Urinary bladder (tissue), 4 donors: ENCODE results near the gene MAL. TPM values are rescaled to one million over a fixed set of nuclear protein-coding genes. Genes with fewer than 3 reads are reported as not detected.
A peak's percentile ranks its signal among the peaks of the same experiment; 100 is the strongest.

Experiments
- DNase-seq: peaks from one replicate; pipeline ENCODE4 v3.0.0-alpha.2; 2015; ENCODE audit errors: extremely low spot score
- H3K27ac ChIP-seq: one replicate; pipeline ENCODE4 v1.5.1; 2013; ENCODE audit warnings: low read depth, mild to moderate bottlenecking, moderate library complexity
- H3K36me3 ChIP-seq: one replicate; pipeline ENCODE4 v1.6.1; 2013; ENCODE audit warnings: mild to moderate bottlenecking, moderate library complexity; ENCODE audit not compliant: insufficient read depth
- H3K4me1 ChIP-seq: one replicate; pipeline ENCODE4 v1.6.1; 2013; ENCODE audit warnings: mild to moderate bottlenecking, moderate library complexity; ENCODE audit not compliant: insufficient read depth
- H3K4me3 ChIP-seq: one replicate; pipeline ENCODE4 v1.5.1; 2013; ENCODE audit warnings: low read depth, low read length
- WGBS: extraction: QIAGEN DNeasy Blood & Tissue Kit; methylation state at CpG from one replicate; pipeline ENCODE4 v1.1.7; 2013; 5-methylcytosine and 5-hydroxymethylcytosine counted together
- polyA plus RNA-seq: library from polyadenylated mRNA; stranded (reverse); fragments of 200-250 nt; gene quantifications from one replicate; pipeline ENCODE4 v1.2.3, GENCODE V29; 2013
- total RNA-seq: library from RNA; depleted of rRNA; stranded (reverse); fragments of >200 nt; gene quantifications from one replicate; pipeline ENCODE4 v1.2.3, GENCODE V29; 2014
- donor health status: healthy with polysubstance abuse.
- donor health status: healthy.

The MAL gene
- total and polyA plus RNA-seq, 2 donors, result 3.6 to 13.3 TPM

DNA sequence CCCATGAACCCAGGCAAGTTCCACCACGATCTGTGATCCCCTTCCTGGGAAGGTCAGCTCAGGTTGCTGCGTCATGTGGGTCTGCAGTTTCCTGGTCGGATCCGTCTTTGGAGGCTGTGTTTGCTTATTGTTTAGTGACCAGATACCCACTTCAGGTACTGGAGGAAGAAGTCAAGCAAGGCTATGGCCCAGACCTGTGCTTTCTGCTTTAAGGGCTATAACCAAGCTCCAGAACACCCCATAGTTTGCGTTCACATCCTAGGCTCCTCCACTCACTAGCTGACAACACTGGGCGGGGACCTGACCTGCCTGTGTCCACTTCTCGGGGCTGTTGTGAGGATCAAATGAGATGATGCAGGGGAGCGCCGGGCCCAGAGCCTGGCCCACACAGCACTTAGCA lies 44.0 kb downstream of the MAL start:
- no peak overlapping the region for H3K27ac ChIP-seq
- no peak for DNase-seq
- no peaks in the 10 kb centered on the region for H3K4me1 ChIP-seq
- no peak overlapping the region for H3K4me3 ChIP-seq
- WGBS, result 62% methylated on average over 9 of the region's 9 CpGs
- no peaks in the 10 kb centered on the region for H3K36me3 ChIP-seq

DNA sequence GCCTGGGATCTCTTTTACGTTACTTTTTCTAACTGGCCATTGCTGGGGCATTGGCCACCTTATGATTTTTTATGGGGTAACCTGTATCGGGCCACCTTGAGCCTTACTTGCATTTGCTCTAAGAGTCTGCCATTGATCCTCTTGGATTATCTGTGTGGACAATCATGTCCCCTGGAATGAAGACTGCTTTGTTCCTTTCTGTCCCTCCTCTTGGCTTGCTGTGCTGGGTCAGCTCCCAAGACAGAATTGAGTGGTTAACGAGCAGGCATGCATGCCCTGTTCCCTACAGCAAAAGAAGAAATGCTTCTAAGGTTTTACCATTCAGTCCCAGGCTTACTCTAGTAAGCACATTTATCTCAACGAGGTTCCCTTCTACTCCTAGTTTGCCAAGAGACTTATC lies 46.3 kb downstream of the MAL start:
- Histone ChIP-seq H3K27ac (no peak overlapping the region), H3K4me3 (no peak overlapping the region), H3K36me3 (no peaks in the 10 kb centered on the region), H3K4me1 (no peaks in the 10 kb centered on the region)
- no peak for DNase-seq
- 77% methylated on average over 4 of the region's 4 CpGs for WGBS

- WGBS, result 76% methylated on average over 4 of the region's 4 CpGs
- DNase-seq, result no peak
- H3K27ac ChIP-seq, result no peak overlapping the region
- H3K4me3 ChIP-seq, result no peak overlapping the region
- H3K36me3 ChIP-seq, result no peaks in the 10 kb centered on the region
- no peaks in the 10 kb centered on the region for H3K4me1 ChIP-seq
These were observed 46.9 kb downstream of the MAL start for GRCh38 chr2:95072424-95072823.

DNA sequence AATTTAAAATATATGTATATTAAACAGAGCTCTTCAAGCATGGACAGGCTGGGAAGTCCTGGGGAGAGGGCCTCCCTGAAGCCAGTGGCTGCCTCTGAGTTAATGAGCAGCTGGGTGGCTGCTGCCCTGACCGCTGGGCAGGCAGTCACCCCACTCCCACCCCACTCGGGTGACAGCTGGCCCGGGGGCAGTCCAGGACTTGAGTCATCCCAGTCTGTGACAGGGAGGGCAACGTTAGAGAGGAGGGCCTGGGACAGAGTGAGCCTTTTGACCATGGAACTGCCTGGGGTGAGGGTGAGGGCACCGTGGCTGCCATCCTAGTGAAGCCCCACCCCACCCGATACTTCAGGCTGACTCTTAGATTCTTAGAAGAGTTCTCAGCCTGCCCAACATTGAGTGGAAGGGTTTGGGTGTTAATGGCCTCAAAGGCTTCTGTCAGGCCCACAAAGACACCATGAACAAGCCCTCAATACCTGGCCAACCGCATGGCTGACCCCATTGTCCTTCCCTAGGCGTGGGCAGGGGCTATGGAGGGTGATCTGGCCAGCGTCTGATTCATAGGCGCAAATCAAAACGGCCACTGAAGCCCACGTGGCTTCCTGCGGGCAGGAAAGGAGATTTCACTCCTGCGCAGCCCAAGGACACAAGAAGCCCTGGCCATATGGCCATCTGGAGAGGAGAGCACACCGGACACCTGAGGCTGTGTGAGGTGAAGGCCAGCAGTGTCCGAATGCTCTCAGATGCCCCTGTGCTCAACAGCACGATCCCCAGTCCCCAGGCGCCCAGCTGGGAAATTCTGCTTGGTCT lies 48.6 kb downstream of the MAL start:
- WGBS, result 78% methylated on average over 18 of the region's 18 CpGs
- H3K36me3 ChIP-seq, result no peaks in the 10 kb centered on the region
- DNase-seq, result no peak
- no peak overlapping the region for H3K4me3 ChIP-seq
- no peaks in the 10 kb centered on the region for H3K4me1 ChIP-seq
- no peak overlapping the region for H3K27ac ChIP-seq

GRCh38 chr2:95074663-95075439 lies 49.3 kb downstream of the MAL start:
- DNase-seq, result no peak
- no peak overlapping the region for H3K27ac ChIP-seq
- H3K4me3 ChIP-seq, result no peak overlapping the region
- WGBS, result 66% methylated on average over 15 of the region's 15 CpGs
- H3K36me3 ChIP-seq, result no peaks in the 10 kb centered on the region
- no peaks in the 10 kb centered on the region for H3K4me1 ChIP-seq

DNA sequence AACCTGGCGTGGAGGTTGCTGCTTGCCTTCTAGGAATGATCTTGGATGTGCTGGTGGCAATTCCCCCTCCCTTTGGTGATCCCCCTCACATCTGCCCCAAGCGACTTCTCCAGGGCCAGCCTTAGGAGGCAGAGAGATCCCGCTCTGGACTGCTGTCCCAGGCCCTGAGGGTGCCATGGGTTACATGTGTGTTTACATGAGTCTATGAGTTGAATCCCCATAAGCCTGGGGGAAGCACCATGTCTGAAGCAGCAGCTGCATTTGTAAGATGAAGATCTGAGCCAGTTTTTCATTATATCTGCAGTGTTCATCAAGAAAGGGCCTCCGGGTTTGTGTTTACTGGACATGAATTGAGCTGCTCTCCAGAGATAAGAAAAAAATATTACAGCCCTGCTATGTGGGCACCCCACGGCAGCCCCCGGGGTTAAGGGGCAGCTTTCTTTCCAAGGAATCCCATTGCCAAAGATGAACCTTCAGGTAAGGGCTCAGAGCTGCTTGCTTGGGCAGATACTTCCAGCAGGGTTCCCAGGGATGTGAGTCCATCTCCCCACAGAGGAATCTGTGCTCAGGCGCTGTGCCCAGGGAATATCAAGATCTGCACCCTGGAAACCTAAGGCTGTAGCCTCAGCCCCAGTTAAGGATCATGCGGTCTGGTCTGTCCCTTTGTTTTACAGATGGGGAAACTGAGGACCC lies 50.1 kb downstream of the MAL start:
- Histone ChIP-seq H3K4me1 (no peaks in the 10 kb centered on the region), H3K36me3 (no peaks in the 10 kb centered on the region), H3K4me3 (no peak overlapping the region), H3K27ac (no peak overlapping the region)
- no peak for DNase-seq
- WGBS, result 60% methylated on average over 8 of the region's 8 CpGs

GRCh38 chr2:95076705-95077529 lies 51.4 kb downstream of the MAL start:
- WGBS, result 7% methylated on average over 44 of the region's 44 CpGs
- H3K4me1 ChIP-seq, result no peaks in the 10 kb centered on the region
- peak; percentile 29 for DNase-seq
- H3K27ac ChIP-seq, result no peak overlapping the region
- no peaks in the 10 kb centered on the region for H3K36me3 ChIP-seq
- H3K4me3 ChIP-seq, result peak overlapping the region; percentile 16

GRCh38 chr2:95077530-95077825 lies 52.0 kb downstream of the MAL start:
- no peak for DNase-seq
- no peak overlapping the region for H3K4me3 ChIP-seq
- no peaks in the 10 kb centered on the region for H3K4me1 ChIP-seq
- no peak overlapping the region for H3K27ac ChIP-seq
- 36% methylated on average over 3 of the region's 3 CpGs for WGBS
- H3K36me3 ChIP-seq, result no peaks in the 10 kb centered on the region

- H3K36me3 ChIP-seq, result no peaks in the 10 kb centered on the region
- WGBS, result 73% methylated on average over 10 of the region's 10 CpGs
- H3K27ac ChIP-seq, result no peak overlapping the region
- no peak overlapping the region for H3K4me3 ChIP-seq
- no peaks in the 10 kb centered on the region for H3K4me1 ChIP-seq
- no peak for DNase-seq
These were observed 52.5 kb downstream of the MAL start for GRCh38 chr2:95077861-95078603.

DNA sequence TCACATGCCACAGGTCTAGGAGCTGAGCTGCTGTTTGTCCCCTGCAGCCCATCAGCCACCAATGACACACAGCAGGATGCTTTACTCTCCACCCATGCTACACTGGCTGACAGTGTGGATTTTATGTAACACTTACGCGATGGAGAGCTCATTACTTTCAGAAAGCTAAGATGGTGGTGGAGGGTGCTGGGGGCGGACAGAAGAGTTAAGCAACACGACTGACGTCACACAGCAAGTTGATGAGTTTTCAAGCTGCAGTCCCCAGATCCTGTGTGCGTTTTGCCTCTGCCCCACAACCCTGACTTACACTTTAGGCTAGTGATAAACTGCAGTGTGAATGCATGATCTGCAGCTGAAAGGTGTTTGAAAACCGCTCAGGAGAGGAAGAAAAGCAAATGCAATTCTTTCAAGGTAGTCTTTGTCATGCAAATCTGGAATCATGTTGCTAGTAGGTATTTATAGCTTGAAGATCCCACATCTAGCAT lies 53.7 kb downstream of the MAL start:
- no peak for DNase-seq
- no peaks in the 10 kb centered on the region for H3K4me1 ChIP-seq
- no peaks in the 10 kb centered on the region for H3K36me3 ChIP-seq
- H3K4me3 ChIP-seq, result no peak overlapping the region
- WGBS, result 26% methylated on average over 7 of the region's 7 CpGs
- no peak overlapping the region for H3K27ac ChIP-seq

DNA sequence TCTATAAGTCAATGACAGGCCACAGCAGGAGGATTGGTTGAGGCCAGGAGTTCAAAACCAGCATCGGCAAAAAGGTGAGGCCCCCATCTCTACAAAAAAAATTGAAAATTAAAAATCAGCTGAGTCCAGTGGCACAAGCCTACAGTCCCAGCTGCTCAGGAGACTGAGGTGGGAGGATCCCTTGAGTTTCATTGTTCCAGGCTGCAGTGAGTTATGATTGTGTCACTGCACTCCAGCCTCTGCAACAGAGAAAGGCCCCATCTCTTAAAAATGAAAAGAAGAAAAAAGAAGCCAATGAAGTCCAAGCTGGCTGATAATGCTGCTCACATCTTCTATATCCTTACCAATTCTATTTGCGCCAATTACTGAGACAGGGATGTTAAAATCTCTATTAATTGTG lies 57.0 kb downstream of the MAL start:
- Histone ChIP-seq H3K4me3 (no peak overlapping the region), H3K4me1 (no peaks in the 10 kb centered on the region), H3K36me3 (peaks cover 2% of the 10 kb centered on the region), H3K27ac (no peak overlapping the region)
- DNase-seq, result no peak
- WGBS, result 93% methylated on average over 2 of the region's 2 CpGs

DNA sequence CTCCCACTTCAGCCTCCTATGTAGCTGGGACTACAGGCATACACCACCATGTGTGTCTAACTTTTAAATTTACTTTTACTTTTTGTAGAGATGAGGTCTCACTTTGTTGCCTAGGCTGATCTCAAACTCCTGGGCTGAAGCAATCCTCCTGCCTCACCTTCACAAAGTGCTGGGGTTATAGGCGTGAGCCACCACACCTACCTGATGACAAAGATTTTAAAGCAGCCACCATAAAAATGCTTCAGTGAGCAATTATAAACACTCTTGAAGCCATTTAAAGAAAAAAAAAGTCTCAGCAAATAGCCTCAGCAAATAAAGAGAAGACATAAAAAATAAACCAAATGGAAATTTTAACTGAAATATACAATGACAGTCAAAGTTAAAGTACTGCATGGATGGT lies 60.5 kb downstream of the MAL start:
- H3K4me1 ChIP-seq, result no peaks in the 10 kb centered on the region
- no peak for DNase-seq
- H3K27ac ChIP-seq, result no peak overlapping the region
- H3K36me3 ChIP-seq, result peaks cover 4% of the 10 kb centered on the region
- 97% methylated on average over 1 of the region's 1 CpG for WGBS
- H3K4me3 ChIP-seq, result no peak overlapping the region

DNA sequence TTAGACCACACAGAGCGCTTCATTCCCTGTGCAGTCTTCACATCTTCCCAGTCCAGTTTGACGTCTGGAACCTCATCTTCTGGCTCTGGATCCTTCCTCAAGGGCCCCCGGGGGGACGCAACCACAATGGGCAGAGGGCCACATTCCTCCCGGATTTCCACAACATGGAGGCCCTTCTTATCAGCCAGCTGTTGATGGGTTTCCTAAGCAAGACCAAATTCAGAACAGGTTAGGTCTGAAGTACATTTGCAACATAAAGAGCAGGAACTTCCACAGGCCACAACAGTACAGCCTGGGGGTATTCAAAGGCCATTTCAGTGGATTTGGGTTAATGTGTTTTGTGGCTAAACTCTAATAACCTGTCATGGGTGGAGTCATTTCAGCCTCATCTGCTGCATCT lies 61.9 kb downstream of the MAL start:
- Histone ChIP-seq H3K4me3 (no peak overlapping the region), H3K36me3 (peaks cover 7% of the 10 kb centered on the region), H3K4me1 (no peaks in the 10 kb centered on the region), H3K27ac (no peak overlapping the region)
- DNase-seq, result no peak
- 90% methylated on average over 5 of the region's 5 CpGs for WGBS
